Stimulated activated CD4-positive, alpha-beta T cell treated with anti-CD3 and anti-CD28 coated beads, Interleukin-12 subunit alpha, Interleukin-12 subunit beta, amount 100 ng/mL, for 48 hours (primary cell): ENCODE results near the gene RND1.

Experiments
- DNase-seq, 3 donors: peaks; one replicate each; pipeline ENCODE4 v3.0.0-alpha.2; 2020; ENCODE audit warnings: low read depth in 2 of 3, low spot score in 1 of 3

The RND1 gene

DNA sequence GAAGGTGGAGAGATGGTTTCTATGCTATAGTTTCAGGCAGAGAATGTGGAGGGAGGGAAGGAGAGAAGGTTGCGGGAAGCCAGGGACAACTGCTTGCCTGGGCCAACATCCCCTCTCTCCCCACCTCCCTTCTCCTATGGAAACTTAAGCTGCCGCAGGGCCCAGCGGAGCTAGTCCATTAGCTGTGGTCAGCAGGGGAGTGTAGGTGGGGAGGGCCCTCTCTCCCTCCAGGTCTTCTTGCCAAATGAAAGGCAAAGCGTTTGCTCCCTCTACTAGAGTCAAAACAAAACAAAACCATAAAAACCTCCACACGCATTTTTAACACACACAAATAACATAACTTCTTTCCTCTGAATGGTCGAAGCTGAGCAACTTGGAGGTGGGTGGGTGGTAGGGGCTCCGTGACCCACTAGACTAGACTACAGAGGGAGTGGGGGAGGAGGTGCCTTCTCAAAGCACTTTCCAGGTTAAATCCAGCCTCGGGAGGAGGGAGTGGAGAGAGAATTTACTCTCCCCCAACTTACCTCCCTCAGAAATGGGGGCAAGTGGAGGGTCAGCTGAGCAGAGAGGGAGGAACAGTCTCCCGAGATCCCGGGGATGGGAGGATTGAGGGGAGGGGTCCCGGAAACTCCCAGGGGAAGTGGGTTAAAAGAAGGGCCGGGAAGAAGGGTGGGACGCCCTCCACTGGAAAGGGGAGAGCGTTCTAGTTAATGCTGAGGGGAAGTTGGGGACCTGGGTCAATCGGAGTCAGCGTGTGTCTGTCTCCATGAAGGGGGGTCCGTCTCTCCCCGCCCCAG lies 52.0 kb downstream of the RND1 start:
- no peak for DNase-seq

DNA sequence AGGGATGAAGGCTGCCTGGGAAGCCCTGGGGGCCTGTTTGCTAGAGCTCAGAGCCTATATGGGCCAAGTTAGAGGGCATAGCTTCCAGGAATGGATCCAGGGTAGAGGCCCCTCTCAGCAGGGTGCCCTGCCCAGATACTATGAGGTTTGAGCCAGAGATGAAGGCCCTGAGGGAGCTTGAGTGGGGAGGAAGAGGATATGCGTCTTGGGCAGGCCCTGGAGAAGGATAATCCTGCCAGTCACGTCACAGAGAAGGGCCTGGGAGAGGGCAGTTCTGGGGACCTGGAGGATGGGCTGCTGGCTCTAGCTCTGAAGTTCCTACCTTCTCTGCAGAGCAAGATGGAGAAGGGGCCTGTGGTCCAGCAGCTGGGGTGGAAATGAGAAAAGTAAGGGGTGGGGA lies 53.3 kb downstream of the RND1 start:
- no peak for DNase-seq

DNA sequence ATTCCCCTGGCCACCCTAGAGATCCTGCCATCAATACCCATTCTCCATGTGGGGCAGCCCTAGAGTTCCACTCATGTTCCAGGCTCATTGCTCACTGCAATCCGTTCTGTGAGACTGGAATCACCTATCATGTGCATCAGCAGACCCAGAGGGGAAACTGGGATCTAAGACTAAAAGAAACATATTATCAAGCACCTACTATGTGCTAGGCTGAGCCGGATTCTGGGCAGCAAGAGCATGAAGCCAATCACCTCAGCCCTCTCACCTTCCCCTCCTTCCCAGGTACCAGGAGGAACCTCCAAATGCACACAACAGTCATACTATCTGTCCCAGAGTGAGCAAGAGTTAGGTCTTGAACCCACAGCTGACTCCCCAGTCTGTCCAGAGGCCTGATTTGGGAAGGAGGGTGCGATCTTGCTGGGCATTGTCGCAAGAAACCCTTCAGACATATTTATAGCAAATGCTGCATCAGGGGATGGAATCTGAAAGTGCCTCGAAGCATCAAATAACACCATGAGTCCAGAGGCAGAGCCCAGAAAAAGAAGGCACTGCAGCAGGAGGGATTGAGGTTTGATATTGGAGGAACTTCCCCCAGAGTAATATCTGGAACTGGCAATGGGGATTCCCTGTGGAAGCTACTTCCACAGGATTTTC lies 54.1 kb downstream of the RND1 start:
- DNase-seq = no peak

DNA sequence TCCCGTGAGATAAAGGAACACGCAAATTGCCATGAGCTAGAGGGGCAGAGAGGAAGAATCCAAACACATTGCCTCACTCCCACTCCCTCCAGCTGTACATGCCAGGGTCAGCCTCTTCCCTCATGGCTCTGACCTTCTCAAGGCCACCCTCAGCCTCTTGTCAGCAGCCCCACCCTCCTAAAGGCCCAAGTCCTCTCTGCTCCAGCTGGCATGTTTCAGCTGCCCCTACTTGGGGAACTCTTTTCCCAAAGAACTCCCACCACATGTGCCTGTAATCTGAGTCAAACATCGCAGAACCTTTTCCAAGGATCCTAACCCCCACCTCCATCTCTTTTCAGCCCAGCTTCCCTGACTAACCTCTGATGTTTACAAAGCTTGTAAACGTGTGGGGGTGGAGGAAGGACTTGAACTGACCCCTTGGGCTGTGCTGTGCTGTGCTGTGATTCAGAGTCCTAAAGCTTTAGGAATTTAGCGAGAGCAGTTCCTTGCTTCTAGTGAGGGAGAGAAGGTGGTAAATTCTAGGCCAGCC lies 54.7 kb downstream of the RND1 start:
- DNase-seq = no peak

DNA sequence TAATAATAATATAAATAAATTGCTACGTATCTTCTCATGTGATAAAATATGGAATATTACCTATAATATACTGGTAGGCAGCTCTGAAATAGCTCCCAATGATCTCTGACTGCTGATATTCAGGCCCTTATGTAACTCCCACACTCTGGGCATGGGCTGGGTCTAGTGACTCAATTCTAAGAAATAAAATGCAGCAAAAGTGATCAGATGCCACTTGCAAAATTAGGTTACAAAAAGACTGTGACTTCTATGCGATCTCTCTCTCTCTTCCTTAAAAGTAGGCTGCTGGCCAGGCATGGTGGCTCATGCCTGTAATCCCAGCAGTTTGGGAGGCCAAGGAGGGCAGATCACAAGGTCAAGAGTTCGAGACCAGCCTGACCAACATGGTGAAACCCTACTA lies 57.7 kb downstream of the RND1 start:
- no peak for DNase-seq
